ENCODE measurements around the gene TGFBRAP1. TPM values are rescaled to one million over a fixed set of nuclear protein-coding genes. Genes with fewer than 3 reads are reported as not detected.
"Not testable (repeated sequence)": the region's sequence is repeated elsewhere in the genome, so short reads cannot be mapped to it uniquely, and the experiment has no call there.

TGFBRAP1 gene
- total RNA-seq, 1 donor: 17.7 TPM

- TF ChIP-seq CTCF (IDR thresholded peaks at IDR 0.05; ENCODE audit: insufficient read depth, low read length): no peak
- H3K4me3 ChIP-seq (ENCODE audit: low read depth, low read length): no peak overlapping the region
- no peak for DNase-seq (ENCODE audit: low read depth)
These were observed 74.9 kb downstream of the TGFBRAP1 start for GRCh38 chr2:105254531-105255210.

GRCh38 chr2:105252271-105252670 is 77.3 kb downstream of the TGFBRAP1 start:
- DNase-seq (ENCODE audit: low read depth): no peak
- TF ChIP-seq CTCF (IDR thresholded peaks at IDR 0.05; ENCODE audit: insufficient read depth, low read length): no peak
- H3K4me3 ChIP-seq (ENCODE audit: low read depth, low read length): no peak overlapping the region

GRCh38 chr2:105251016-105251648 is 78.4 kb downstream of the TGFBRAP1 start:
- DNase-seq (ENCODE audit: low read depth); H3K4me3 ChIP-seq (ENCODE audit: low read depth, low read length): not testable (repeated sequence)

DNA sequence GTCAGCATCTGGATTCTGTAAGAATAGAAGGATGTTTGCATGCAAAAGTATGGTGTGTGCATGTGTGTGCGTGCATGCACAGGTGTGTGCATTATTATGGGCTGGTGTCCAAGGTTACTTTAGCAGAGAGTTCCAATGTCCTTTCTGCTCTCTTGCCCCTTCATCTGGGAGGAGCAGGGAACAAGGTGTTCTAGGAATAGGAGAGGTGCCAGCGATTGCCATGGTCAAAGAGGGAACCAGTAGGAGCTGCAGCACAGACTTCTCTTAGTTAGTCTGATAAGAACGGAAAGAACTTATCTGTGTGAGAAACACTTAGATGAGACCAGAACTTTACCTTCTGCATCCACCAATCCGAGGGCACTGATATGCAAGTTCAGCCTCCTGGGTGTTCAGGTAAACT is 79.6 kb downstream of the TGFBRAP1 start:
- no peak for DNase-seq (ENCODE audit: low read depth)
- TF ChIP-seq CTCF (IDR thresholded peaks at IDR 0.05; ENCODE audit: insufficient read depth, low read length): no peak
- H3K4me3 ChIP-seq (ENCODE audit: low read depth, low read length): no peak overlapping the region

DNA sequence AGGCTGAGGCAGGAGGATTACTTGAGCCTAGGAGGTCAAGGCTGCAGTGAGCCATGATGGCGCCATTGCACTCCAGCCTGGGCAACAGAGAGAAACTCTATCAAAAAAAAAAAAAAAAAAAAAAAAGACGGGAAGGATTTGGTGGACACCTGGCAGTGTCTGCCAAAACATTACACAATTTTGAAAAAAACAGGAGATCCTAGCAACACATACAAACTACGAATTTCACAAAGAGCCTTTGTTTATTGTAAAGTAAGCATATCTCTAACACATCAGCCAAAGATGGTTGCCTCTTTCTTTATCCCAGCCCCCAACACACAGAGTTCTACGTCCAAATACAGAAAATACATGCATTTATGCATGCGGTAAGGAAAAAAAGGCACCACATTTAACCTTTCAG is 80.4 kb downstream of the TGFBRAP1 start:
- TF ChIP-seq CTCF (IDR thresholded peaks at IDR 0.05; ENCODE audit: insufficient read depth, low read length): no peak
- H3K4me3 ChIP-seq (ENCODE audit: low read depth, low read length): no peak overlapping the region
- DNase-seq (ENCODE audit: low read depth): no peak

- no peak for TF ChIP-seq CTCF (IDR thresholded peaks at IDR 0.05; ENCODE audit: insufficient read depth, low read length)
- H3K4me3 ChIP-seq (ENCODE audit: low read depth, low read length): no peak overlapping the region
- no peak for DNase-seq (ENCODE audit: low read depth)
These were observed 81.0 kb downstream of the TGFBRAP1 start for GRCh38 chr2:105248316-105249070.

DNA sequence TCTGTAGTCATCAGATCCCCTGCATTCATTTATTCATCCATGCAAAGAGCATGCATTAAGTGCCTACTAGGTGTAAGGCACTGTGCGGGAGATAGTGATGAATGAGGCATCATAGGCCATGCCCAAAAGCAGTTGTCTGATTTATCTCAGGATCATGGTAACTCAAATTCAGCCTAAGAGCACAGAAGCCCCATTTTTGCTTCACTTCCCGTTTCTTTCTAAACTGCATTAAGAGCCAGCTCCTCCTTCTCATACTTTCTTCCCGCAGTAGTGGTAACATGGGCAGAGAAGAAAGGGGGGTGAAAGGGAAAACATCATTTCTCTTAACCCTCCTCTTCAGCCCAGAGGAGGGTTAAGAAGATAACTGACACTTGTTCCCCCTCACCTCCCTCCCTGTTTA is 85.1 kb downstream of the TGFBRAP1 start:
- DNase-seq (ENCODE audit: low read depth): no peak
- no peak for TF ChIP-seq CTCF (IDR thresholded peaks at IDR 0.05; ENCODE audit: insufficient read depth, low read length)
- no peak overlapping the region for H3K4me3 ChIP-seq (ENCODE audit: low read depth, low read length)

Measured in fibroblast of the aortic adventitia (primary cell).